ENCODE results near the gene STXBP4. TPM values are rescaled to one million over a fixed set of nuclear protein-coding genes. Genes with fewer than 3 reads are reported as not detected.

The STXBP4 gene
- total RNA-seq, 2 experiments from 2014 or later = 5.1 to 5.4 TPM

DNA sequence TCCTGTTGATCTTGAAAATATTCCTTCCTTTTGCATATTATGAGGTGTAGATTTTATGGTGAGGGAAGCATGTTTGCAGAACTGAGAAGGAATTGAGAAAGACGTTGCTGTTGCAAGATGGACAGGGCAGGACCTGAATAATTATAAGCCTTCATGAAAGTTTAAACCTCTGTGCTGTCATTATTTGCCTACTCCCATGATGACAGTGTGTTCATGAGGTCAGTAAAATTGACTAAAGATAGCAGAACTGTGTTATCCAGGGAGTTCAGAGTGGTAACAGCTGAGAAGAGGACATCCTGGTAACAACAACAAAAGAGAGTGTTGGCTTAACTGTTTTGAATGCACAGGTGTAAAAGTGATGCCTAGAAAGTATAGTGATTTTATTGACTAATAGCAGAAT lies 250.9 kb downstream of the STXBP4 start:
- ATAC-seq (ENCODE audit: poor library complexity) = no peak
- Histone ChIP-seq H3K27me3 (ENCODE audit: control insufficient read depth in 1 of 2, insufficient read depth in 2 of 2, low read length in 2 of 2) (no peaks in the 10 kb centered on the region), H3K4me3 (ENCODE audit: low read length) (no peak overlapping the region), H3K36me3 (ENCODE audit: insufficient read depth, low read length) (no peaks in the 10 kb centered on the region), H3K9me3 (ENCODE audit: control insufficient read depth in 1 of 2, insufficient read depth in 1 of 2, low read length in 2 of 2) (no peaks in the 10 kb centered on the region), H3K27ac (ENCODE audit: low read depth in 1 of 2, low read length in 2 of 2) (no peak overlapping the region), H3K4me1 (ENCODE audit: insufficient read depth, low read length) (no peaks in the 10 kb centered on the region)
- Mint-ChIP-seq H3K4me1 (ENCODE audit: low read depth) (no peaks in the 10 kb centered on the region), H3K27ac (no peak overlapping the region), H3K27me3 (peaks cover 15% of the 10 kb centered on the region), H3K36me3 (ENCODE audit: low read depth) (no peaks in the 10 kb centered on the region), H3K9me3 (no peaks in the 10 kb centered on the region), H3K4me3 (no peak overlapping the region)
- intact Hi-C loops (cut with DNase I, micrococcal nuclease) = no loop called here
- no peak for DNase-seq
- CTCF ChIA-PET = no interaction called here
- TF ChIP-seq, protein P1, sequence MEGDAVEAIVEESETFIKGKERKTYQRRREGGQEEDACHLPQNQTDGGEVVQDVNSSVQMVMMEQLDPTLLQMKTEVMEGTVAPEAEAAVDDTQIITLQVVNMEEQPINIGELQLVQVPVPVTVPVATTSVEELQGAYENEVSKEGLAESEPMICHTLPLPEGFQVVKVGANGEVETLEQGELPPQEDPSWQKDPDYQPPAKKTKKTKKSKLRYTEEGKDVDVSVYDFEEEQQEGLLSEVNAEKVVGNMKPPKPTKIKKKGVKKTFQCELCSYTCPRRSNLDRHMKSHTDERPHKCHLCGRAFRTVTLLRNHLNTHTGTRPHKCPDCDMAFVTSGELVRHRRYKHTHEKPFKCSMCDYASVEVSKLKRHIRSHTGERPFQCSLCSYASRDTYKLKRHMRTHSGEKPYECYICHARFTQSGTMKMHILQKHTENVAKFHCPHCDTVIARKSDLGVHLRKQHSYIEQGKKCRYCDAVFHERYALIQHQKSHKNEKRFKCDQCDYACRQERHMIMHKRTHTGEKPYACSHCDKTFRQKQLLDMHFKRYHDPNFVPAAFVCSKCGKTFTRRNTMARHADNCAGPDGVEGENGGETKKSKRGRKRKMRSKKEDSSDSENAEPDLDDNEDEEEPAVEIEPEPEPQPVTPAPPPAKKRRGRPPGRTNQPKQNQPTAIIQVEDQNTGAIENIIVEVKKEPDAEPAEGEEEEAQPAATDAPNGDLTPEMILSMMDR (IDR thresholded peaks at IDR 0.05) = no peak
- POLR2A ChIA-PET = no interaction called here

DNA sequence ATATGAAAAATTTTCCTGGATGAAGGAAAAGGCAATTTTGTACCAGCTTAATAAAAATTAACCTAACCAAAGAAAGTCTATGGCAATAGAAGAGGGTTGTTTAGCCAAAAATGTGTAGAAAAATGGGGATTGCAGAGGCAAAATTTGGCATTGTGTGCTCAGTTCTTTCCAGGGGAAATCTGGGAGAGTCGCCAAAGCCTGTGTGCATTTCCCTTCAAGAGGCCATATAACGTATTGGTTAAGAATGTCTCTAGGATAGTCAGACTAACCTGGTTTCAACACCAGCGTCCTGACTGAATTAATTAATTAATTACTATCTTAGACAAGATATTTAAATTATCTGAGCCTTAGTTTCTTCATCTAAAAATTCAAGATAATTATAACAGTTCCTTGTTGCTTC lies 251.4 kb downstream of the STXBP4 start:
- H3K36me3 ChIP-seq (ENCODE audit: insufficient read depth, low read length) = no peaks in the 10 kb centered on the region
- intact Hi-C loops (cut with DNase I, micrococcal nuclease) = no loop called here
- ChIA-PET POLR2A (no interaction called here), CTCF (no interaction called here)
- Mint-ChIP-seq H3K4me1 (ENCODE audit: low read depth) (no peaks in the 10 kb centered on the region), H3K27me3 (peaks cover 17% of the 10 kb centered on the region), H3K9me3 (no peaks in the 10 kb centered on the region), H3K27ac (no peak overlapping the region), H3K4me3 (no peak overlapping the region), H3K36me3 (ENCODE audit: low read depth) (no peaks in the 10 kb centered on the region)
- ATAC-seq (ENCODE audit: poor library complexity) = no peak
- H3K27me3 ChIP-seq (ENCODE audit: control insufficient read depth in 1 of 2, insufficient read depth in 2 of 2, low read length in 2 of 2) = no peaks in the 10 kb centered on the region
- no peaks in the 10 kb centered on the region for H3K4me1 ChIP-seq (ENCODE audit: insufficient read depth, low read length)
- no peaks in the 10 kb centered on the region for H3K9me3 ChIP-seq (ENCODE audit: control insufficient read depth in 1 of 2, insufficient read depth in 1 of 2, low read length in 2 of 2)
- H3K27ac ChIP-seq (ENCODE audit: low read depth in 1 of 2, low read length in 2 of 2) = no peak overlapping the region
- no peak overlapping the region for H3K4me3 ChIP-seq (ENCODE audit: low read length)
- TF ChIP-seq, protein P1 (IDR thresholded peaks at IDR 0.05) = no peak
- no peak for DNase-seq

Other genes starting within 250 kb of the STXBP4 start
- gene TOM1L1, start 67.9 kb upstream of the STXBP4 start, total RNA-seq = not detected
- 10 to 100 TPM; 24.1 to 30.3 TPM for gene COX11, start 111 bp upstream of the STXBP4 start, total RNA-seq